ENCODE data around the gene SOSTDC1.
"Not testable (repeated sequence)": the region's sequence is repeated elsewhere in the genome, so short reads cannot be mapped to it uniquely, and the experiment has no call there.

Gene SOSTDC1

DNA sequence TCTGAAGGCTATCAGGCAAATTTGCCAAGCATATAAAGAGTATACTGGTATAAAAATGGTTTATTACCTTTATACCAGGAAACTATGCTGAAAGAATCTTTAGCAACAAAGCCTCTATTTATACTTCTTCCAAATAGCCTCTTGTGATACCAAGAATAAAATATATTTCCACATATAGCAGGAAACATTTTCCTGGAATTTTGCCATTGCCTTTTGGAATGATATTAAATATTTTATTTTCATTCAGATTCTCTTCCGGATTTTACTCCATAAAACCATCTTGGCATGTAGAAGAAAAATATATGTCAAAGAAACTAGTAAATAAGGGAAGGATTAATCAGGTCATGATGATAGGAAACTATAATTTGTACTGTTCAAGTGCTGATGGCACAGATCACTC, 17.7 kb downstream of the SOSTDC1 start:
- Histone ChIP-seq H3K4me1 (ENCODE audit: insufficient read depth, low read length, poor library complexity, severe bottlenecking) (no peaks in the 10 kb centered on the region), H3K9me3 (ENCODE audit: insufficient read depth, low read depth, low read length) (no peaks in the 10 kb centered on the region), H3K79me2 (ENCODE audit: insufficient read depth, low read length) (no peaks in the 10 kb centered on the region), H3K9ac (ENCODE audit: low read depth, low read length, poor library complexity, severe bottlenecking) (no peak overlapping the region), H2AFZ (ENCODE audit: low read length) (no peak overlapping the region), H3K36me3 (ENCODE audit: insufficient read depth, low read length) (no peaks in the 10 kb centered on the region), H3K9me2 (replicated peaks; ENCODE audit: low read depth, low read length) (no peaks in the 10 kb centered on the region), H3K27me3 (ENCODE audit: insufficient read depth, low read length, poor library complexity, severe bottlenecking) (no peaks in the 10 kb centered on the region), H3K4me3 (ENCODE audit: low read length, poor library complexity, severe bottlenecking) (no peak overlapping the region), H4K20me1 (ENCODE audit: insufficient read depth, low read length, poor library complexity, severe bottlenecking) (no peaks in the 10 kb centered on the region), H3F3A (ENCODE audit: low read depth) (no peaks in the 10 kb centered on the region), H3K4me2 (ENCODE audit: low read depth, low read length, poor library complexity, severe bottlenecking) (no peak overlapping the region)
- TF ChIP-seq EZH2phosphoT487 (IDR thresholded peaks at IDR 0.05; ENCODE audit: borderline replicate concordance), result no peak
- TF ChIP-seq, protein P1, sequence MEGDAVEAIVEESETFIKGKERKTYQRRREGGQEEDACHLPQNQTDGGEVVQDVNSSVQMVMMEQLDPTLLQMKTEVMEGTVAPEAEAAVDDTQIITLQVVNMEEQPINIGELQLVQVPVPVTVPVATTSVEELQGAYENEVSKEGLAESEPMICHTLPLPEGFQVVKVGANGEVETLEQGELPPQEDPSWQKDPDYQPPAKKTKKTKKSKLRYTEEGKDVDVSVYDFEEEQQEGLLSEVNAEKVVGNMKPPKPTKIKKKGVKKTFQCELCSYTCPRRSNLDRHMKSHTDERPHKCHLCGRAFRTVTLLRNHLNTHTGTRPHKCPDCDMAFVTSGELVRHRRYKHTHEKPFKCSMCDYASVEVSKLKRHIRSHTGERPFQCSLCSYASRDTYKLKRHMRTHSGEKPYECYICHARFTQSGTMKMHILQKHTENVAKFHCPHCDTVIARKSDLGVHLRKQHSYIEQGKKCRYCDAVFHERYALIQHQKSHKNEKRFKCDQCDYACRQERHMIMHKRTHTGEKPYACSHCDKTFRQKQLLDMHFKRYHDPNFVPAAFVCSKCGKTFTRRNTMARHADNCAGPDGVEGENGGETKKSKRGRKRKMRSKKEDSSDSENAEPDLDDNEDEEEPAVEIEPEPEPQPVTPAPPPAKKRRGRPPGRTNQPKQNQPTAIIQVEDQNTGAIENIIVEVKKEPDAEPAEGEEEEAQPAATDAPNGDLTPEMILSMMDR (conservative IDR thresholded peaks at IDR 0.05; ENCODE audit: low read length), result no peak

DNA sequence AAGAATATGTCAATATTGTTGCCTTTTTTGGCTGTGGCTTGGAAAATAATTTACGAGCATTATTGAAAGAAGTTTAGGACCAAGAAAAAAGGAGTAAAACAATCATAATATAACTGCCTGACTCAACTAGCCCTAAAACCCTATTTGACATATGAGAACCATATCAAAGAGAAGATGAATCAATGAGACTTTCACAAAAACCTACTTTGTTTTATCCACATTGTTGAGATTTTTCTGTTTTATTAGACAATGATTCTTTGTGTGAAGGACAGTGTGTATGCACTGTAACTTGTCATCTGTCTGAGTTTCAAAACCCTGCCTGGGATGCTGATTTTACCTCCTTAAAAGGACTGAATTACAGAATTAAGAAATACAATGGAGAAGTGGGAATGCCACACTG, 19.0 kb downstream of the SOSTDC1 start:
- Histone ChIP-seq H3K27me3 (ENCODE audit: insufficient read depth, low read length, poor library complexity, severe bottlenecking) (no peaks in the 10 kb centered on the region), H3K9ac (ENCODE audit: low read depth, low read length, poor library complexity, severe bottlenecking) (no peak overlapping the region), H3F3A (ENCODE audit: low read depth) (no peaks in the 10 kb centered on the region), H3K4me1 (ENCODE audit: insufficient read depth, low read length, poor library complexity, severe bottlenecking) (no peaks in the 10 kb centered on the region), H3K9me3 (ENCODE audit: insufficient read depth, low read depth, low read length) (no peaks in the 10 kb centered on the region), H3K9me2 (replicated peaks; ENCODE audit: low read depth, low read length) (no peaks in the 10 kb centered on the region), H2AFZ (ENCODE audit: low read length) (no peak overlapping the region), H3K36me3 (ENCODE audit: insufficient read depth, low read length) (no peaks in the 10 kb centered on the region), H3K79me2 (ENCODE audit: insufficient read depth, low read length) (no peaks in the 10 kb centered on the region), H4K20me1 (ENCODE audit: insufficient read depth, low read length, poor library complexity, severe bottlenecking) (no peaks in the 10 kb centered on the region), H3K4me2 (ENCODE audit: low read depth, low read length, poor library complexity, severe bottlenecking) (no peak overlapping the region), H3K4me3 (ENCODE audit: low read length, poor library complexity, severe bottlenecking) (no peak overlapping the region)
- TF ChIP-seq, protein P1 (conservative IDR thresholded peaks at IDR 0.05; ENCODE audit: low read length), result no peak
- TF ChIP-seq EZH2phosphoT487 (IDR thresholded peaks at IDR 0.05; ENCODE audit: borderline replicate concordance), result no peak

DNA sequence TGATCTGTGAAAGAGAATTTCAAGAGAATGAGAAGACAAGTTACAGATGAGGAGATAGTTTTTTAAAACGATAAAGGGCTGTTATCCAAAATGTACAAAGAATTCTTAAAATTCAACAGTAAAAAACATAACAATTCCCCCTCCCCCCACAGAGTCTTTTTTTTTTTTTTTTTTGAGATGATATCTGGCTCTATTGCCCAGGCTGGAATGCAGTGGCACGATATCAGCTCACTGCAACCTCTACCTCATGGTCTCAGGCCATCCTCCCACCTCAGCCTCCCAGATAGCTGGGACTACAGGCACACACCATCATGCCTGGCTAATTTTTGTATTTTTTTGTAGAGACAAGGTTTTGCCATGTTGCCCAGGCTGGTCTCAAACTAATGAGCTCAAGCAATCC, 21.7 kb downstream of the SOSTDC1 start:
- H4K20me1 ChIP-seq (ENCODE audit: insufficient read depth, low read length, poor library complexity, severe bottlenecking); H3K79me2 ChIP-seq (ENCODE audit: insufficient read depth, low read length); H3K27me3 ChIP-seq (ENCODE audit: insufficient read depth, low read length, poor library complexity, severe bottlenecking); H3K4me3 ChIP-seq (ENCODE audit: low read length, poor library complexity, severe bottlenecking); H3K9me3 ChIP-seq (ENCODE audit: insufficient read depth, low read depth, low read length); H2AFZ ChIP-seq (ENCODE audit: low read length); H3K36me3 ChIP-seq (ENCODE audit: insufficient read depth, low read length); H3K9ac ChIP-seq (ENCODE audit: low read depth, low read length, poor library complexity, severe bottlenecking); H3K4me1 ChIP-seq (ENCODE audit: insufficient read depth, low read length, poor library complexity, severe bottlenecking); H3K9me2 ChIP-seq (replicated peaks; ENCODE audit: low read depth, low read length); H3K4me2 ChIP-seq (ENCODE audit: low read depth, low read length, poor library complexity, severe bottlenecking); H3F3A ChIP-seq (ENCODE audit: low read depth): not testable (repeated sequence)

DNA sequence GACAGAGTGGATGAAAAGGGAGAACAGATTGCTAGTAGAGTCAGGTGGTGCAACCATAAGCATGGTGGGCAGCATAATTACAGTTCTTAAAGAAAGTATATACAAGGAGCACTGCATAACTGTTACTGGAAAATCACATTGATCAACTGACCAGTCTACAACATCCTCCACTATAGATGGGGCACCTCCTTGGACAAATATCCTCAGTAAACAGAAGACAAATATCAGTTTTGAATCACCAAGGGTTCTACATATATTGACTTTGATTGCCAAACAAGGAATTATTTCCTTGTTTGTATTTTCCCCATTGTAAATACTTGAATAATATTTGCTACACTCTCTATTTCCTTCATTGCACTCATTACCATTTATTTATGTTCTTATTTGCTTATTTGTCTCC, 26.6 kb downstream of the SOSTDC1 start:
- no peaks in the 10 kb centered on the region for H4K20me1 ChIP-seq (ENCODE audit: insufficient read depth, low read length, poor library complexity, severe bottlenecking)
- H2AFZ ChIP-seq (ENCODE audit: low read length), result no peak overlapping the region
- H3F3A ChIP-seq (ENCODE audit: low read depth), result no peaks in the 10 kb centered on the region
- H3K79me2 ChIP-seq (ENCODE audit: insufficient read depth, low read length), result no peaks in the 10 kb centered on the region
- no peaks in the 10 kb centered on the region for H3K27me3 ChIP-seq (ENCODE audit: insufficient read depth, low read length, poor library complexity, severe bottlenecking)
- no peaks in the 10 kb centered on the region for H3K9me3 ChIP-seq (ENCODE audit: insufficient read depth, low read depth, low read length)
- H3K9ac ChIP-seq (ENCODE audit: low read depth, low read length, poor library complexity, severe bottlenecking), result no peak overlapping the region
- no peak overlapping the region for H3K4me3 ChIP-seq (ENCODE audit: low read length, poor library complexity, severe bottlenecking)
- TF ChIP-seq, protein P1 (conservative IDR thresholded peaks at IDR 0.05; ENCODE audit: low read length), result no peak
- TF ChIP-seq EZH2phosphoT487 (IDR thresholded peaks at IDR 0.05; ENCODE audit: borderline replicate concordance), result no peak
- H3K36me3 ChIP-seq (ENCODE audit: insufficient read depth, low read length), result no peaks in the 10 kb centered on the region
- H3K4me1 ChIP-seq (ENCODE audit: insufficient read depth, low read length, poor library complexity, severe bottlenecking), result no peaks in the 10 kb centered on the region
- no peak overlapping the region for H3K4me2 ChIP-seq (ENCODE audit: low read depth, low read length, poor library complexity, severe bottlenecking)
- no peaks in the 10 kb centered on the region for H3K9me2 ChIP-seq (replicated peaks; ENCODE audit: low read depth, low read length)

Measured in Loucy (cell line).